Left cardiac atrium (tissue), 4 donors: ENCODE data around the gene LRMDA. TPM values are rescaled to one million over a fixed set of nuclear protein-coding genes. Genes with fewer than 3 reads are reported as not detected.
A peak's percentile ranks its signal among the peaks of the same experiment; 100 is the strongest.

ENCODE experiments used
- ATAC-seq, 2 donors: fragments of 200-7000 bp; cut with Tn5 transposase; one replicate each; pipeline ENCODE4 v1.9.1; 2020; ENCODE audit warnings: mild to moderate bottlenecking in 2 of 2, moderate library complexity in 2 of 2
- DNase-seq: peaks from one replicate; pipeline ENCODE4 v3.0.0-alpha.2; 2020
- intact Hi-C, 2 donors: fragments of 100-400 bp; cut with DNase I; formaldehyde crosslinking; loops; one replicate each; pipeline versions ENCODE4 v1.14.1 to v1.15.1; 2022 to 2023
- total RNA-seq, 2 donors: library from RNA; stranded (reverse); fragmentation: NEBNext Ultra II Directional; extraction: Animal tissue kit (Norgen Biotek cat#: 25700); gene quantifications; one replicate each; pipeline ENCODE4 v1.2.1, GENCODE V29; 2021
- donor health status: DM: no; HTN: yes; CAD: no.
- donor health status: DM: no; HTN: yes; CAD: no; lungs with severe emphysema.
- donor health status: DM: yes; HTN: yes; CAD: no.
- donor health status: Dilated cardiomyopathy.

The LRMDA gene
- total RNA-seq, 2 donors from 2014 or later: 40.6 to 57.8 TPM

- intact Hi-C loops: loop anchor here in 1 of 2 donors (10.0 kb wide), 1 partner anchor 254 kb away; the partner anchor contains the start of gene ZNF503
- no peak for ATAC-seq
Observed at GRCh38 chr10:75658496-75658895, 227.1 kb downstream of the LRMDA start.

GRCh38 chr10:75658915-75659314, 227.5 kb downstream of the LRMDA start:
- no peak for DNase-seq
- ATAC-seq: no peak
- intact Hi-C loops: loop anchor here in 1 of 2 donors (10.0 kb wide), 1 partner anchor 254 kb away; the partner anchor contains the start of gene ZNF503

More at GRCh38 chr10:75658496-75658895, 227.1 kb downstream of the LRMDA start:
- DNase-seq: no peak

DNA sequence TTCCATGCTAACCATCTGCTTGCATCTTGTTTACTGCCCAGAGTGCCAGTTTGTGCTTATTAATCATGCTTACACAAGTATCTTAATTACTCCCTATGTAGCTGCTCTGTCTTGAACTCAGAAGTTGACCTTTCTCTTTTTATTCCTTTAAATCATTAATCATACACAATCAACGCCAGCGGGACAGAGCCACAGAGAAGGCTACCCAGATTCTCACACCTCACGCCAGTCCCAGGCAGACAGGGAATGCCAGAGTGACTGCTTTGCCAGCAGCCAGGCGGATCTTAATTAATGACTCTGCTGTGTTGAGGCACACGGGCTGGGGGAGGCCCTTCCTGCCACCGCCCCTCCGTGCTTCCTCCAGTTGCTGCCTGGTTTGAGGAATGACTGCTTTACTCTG, 229.4 kb downstream of the LRMDA start:
- intact Hi-C loops: no loop called here
- ATAC-seq: peak in 1 of 2 donors; percentile 3
- DNase-seq: no peak

- ATAC-seq (peak; percentile 92 to 95), DNase-seq (peak; percentile 48)
- intact Hi-C loops: no loop called here
Observed at GRCh38 chr10:75662715-75663114, 231.3 kb downstream of the LRMDA start.

DNA sequence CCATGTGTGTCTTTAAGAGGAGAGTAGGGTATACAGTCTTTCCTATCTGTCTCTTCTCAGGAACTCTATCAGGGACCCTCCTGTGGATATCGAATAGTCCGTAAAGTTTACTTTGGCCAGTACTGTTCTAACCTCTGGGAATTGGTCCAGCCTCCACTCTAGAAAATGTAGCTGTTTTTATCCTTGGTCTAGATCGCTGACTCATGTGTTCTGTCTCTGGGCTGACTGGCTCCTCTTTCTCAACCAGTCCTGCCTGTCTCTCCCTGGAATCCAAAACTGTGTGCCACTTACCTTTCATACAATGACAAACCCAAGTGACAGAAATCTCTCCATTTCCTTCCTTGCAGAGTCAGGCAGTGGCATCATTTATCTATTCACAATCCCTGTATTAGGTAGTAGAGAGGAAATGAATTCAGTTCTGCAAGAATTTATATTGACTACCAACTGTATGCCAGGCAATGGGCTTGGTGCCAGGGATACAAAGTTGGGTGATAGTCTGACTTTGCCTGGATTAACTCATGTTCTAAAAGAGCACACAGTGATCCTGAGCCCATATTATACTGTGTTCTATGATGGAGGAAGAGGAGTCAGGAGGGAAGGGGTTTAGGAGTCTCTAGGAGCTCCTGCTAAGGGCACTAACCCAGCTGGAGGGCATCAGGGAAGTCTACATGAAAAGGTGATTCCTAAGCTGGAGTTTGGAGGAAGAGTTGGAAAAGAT, 232.7 kb downstream of the LRMDA start:
- intact Hi-C loops: no loop called here
- DNase-seq (no peak), ATAC-seq (peak; percentile 38 to 86)

GRCh38 chr10:75664968-75665367, 233.5 kb downstream of the LRMDA start:
- ATAC-seq: no peak
- intact Hi-C loops: no loop called here

DNA sequence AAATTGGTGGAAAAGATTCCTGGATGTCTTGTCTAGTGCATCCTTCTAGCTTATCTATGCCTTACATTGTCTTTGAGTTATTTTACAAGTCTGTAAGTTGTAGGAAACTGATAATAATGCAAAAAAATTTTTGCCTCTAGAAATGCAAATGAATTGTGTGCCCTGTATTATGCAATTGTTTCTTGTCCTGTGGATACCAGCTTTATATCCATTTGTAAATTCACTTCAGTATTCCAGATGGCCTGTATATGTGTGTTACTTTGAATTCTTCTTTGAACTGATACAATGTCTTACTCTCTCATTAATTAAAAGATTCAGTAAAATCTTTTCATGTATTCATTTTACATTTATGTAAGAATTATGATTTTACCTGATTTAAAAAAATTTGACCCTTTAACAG, 234.3 kb downstream of the LRMDA start:
- DNase-seq (no peak), ATAC-seq (no peak)
- intact Hi-C loops: no loop called here

More at GRCh38 chr10:75664968-75665367, 233.5 kb downstream of the LRMDA start:
- DNase-seq: no peak

- intact Hi-C loops: no loop called here
- DNase-seq (no peak), ATAC-seq (no peak)
Observed at GRCh38 chr10:75672111-75672671, 240.8 kb downstream of the LRMDA start.

- no peak for ATAC-seq
- intact Hi-C loops: no loop called here
Observed at GRCh38 chr10:75672842-75673241, 241.4 kb downstream of the LRMDA start.

DNA sequence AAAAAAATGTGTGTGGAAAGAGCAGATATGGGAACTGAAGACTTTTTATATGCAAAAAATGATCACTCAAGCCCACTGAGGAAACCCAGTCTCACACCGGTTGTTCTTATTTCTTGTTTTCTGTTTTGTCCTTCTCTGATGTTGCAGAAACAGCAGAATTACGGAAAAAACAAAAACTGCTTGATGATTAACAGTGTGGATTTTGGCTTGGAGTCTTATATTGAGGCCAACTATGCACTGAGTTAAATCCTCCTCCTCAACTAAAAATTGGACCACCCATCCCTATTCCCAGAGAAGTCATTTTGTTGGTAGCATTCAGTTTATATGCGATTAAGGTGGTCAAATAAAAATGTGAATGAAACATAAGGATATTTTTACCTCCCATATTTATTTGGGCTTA, 246.1 kb downstream of the LRMDA start:
- intact Hi-C loops: no loop called here
- ATAC-seq: peak in 1 of 2 donors; percentile 49
- DNase-seq: no peak

More at GRCh38 chr10:75672842-75673241, 241.4 kb downstream of the LRMDA start:
- DNase-seq: no peak

- ATAC-seq (no peak), DNase-seq (no peak)
- intact Hi-C loops: no loop called here
Observed at GRCh38 chr10:75678527-75678926, 247.1 kb downstream of the LRMDA start.

- intact Hi-C loops: no loop called here
- ATAC-seq (no peak), DNase-seq (no peak)
Observed at GRCh38 chr10:75679536-75679935, 248.1 kb downstream of the LRMDA start.

- DNase-seq: no peak
- intact Hi-C loops: no loop called here
- no peak for ATAC-seq
Observed at GRCh38 chr10:75681334-75681733, 249.9 kb downstream of the LRMDA start.

DNA sequence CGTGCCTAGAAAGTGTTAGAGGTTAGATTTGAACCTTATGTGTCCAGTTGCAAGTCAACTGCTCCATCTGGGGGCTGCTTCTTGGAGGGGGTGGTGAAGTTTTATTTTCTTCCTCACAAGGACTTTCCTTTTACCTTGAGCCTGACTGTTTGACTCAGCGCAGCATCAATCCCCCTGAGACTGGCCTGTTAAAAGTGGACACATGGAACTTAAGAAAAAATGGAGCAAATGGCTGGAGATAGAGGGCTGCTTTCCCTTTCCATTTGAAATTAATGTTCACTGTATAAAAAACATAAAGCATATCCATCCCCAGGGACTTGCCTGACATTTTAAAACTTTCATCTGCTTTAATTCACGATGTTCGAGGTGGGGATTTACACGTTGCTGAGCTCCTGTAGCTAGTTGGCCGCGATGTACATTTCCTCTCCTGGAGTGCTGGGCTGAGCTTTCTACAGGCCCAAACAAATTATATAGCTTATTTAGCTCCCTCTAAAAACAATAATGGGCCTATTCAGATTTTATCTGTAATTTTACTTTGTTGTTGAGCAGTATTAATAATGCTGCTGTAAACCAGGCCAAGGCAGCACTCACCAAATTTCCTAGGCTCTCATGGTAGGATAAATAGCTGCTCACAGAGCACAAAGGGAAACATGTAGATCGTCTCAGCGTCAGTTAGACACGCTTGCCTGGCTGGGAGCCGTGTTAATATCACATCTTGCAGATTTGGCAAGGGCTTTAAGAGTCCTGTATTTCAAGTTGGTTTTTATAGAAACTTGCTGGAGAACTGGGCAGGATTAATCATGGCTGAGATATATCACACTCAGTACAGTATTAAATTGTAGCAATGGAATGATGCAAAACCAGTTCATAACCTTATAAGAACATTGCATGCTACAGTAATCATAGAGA, 251.5 kb downstream of the LRMDA start:
- DNase-seq: peak; percentile 22
- peak; percentile 31 to 41 for ATAC-seq
- intact Hi-C loops: no loop called here

- DNase-seq (no peak), ATAC-seq (no peak)
- intact Hi-C loops: no loop called here
Observed at GRCh38 chr10:75685187-75685586, 253.8 kb downstream of the LRMDA start.

GRCh38 chr10:75688506-75689300, 257.3 kb downstream of the LRMDA start:
- DNase-seq: no peak
- intact Hi-C loops: no loop called here
- ATAC-seq: no peak

- DNase-seq (no peak), ATAC-seq (no peak)
- intact Hi-C loops: no loop called here
Observed at GRCh38 chr10:75693489-75693888, 262.1 kb downstream of the LRMDA start.

DNA sequence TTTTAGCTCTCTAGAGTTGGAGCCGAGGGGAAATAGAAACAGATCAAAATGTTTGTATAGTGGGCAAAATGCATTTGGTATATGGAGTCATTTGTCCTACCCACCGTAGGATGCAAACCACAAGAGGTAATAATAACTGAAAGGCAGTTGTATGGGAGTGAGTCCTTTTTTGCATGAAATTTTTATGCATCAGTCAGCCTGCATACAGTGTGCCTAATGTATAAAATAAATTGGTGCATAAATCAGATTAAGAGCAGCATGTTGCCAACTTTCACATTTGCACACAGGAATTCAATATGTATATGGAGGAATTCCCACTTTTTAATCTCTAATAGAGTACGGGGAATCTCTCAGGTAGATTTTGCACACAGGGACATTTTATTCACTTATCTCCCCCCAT, 262.8 kb downstream of the LRMDA start:
- intact Hi-C loops: no loop called here
- no peak for ATAC-seq
- no peak for DNase-seq

DNA sequence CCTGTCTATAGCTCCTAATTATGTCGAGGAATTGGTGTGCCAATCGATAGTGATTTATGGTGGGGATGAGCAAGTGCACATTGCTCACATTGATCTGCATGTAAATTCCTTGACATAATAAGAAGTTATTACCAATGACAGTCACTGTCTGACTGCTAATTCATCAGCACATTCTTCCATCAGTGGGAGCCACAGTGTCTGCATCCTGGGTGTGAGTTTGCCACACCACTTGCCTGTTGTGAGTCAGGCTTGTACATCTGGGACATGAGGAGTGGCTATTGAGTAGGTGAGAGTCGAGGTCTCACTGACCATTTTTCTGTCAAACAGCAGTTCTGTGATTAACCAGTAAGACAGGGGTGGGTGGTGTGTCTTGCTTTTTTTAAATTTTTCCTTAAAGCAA, 263.4 kb downstream of the LRMDA start:
- ATAC-seq (no peak), DNase-seq (no peak)
- intact Hi-C loops: no loop called here
